Panc1 (cell line): ENCODE data around the gene ITIH5. TPM values are rescaled to one million over a fixed set of nuclear protein-coding genes. Genes with fewer than 3 reads are reported as not detected.

Experiments used
- ATAC-seq: fragments of 200-7000 bp; cut with Tn5 transposase; 2 replicates; pipeline ENCODE4 v1.9.1; 2020; ENCODE audit warnings: mild to moderate bottlenecking, moderate library complexity
- BruUV-seq: library from RNA; stranded (reverse); fragments of 400-500 nt; replicated peaks from 2 replicates; lab custom pipeline; 2021; lab: Mats Ljungman, UMichigan
- CTCF ChIA-PET: fragments of 300-600 bp; sonication (Branson Sonifier 250); formaldehyde crosslinking; loops from one replicate; lab custom pipeline; 2022; ENCODE audit warnings: antibody characterized with exemption; lab: Charles Lee
- POLR2A ChIA-PET: fragments of 300-600 bp; sonication (Branson Sonifier 250); formaldehyde crosslinking; loops from one replicate; lab custom pipeline; 2022; ENCODE audit warnings: antibody characterized with exemption; lab: Charles Lee
- DNase-seq: peaks from one replicate; pipeline ENCODE4 v3.0.0-alpha.2; 2010; ENCODE audit warnings: low read depth, low spot score
- H3K27ac ChIP-seq: 2 replicates; pipeline ENCODE4 v1.5.1; 2011; ENCODE audit warnings: mild to moderate bottlenecking, low read length, inconsistent platforms
- H3K27me3 ChIP-seq: fragments of 200-500 bp; sonication (Bioruptor generic); 2 replicates; pipeline ENCODE4 v1.6.0; 2014; ENCODE audit warnings: low read length, inconsistent platforms; ENCODE audit not compliant: control insufficient read depth, insufficient read depth
- H3K36me3 ChIP-seq: fragments of 200-500 bp; sonication (Bioruptor generic); 2 replicates; pipeline ENCODE4 v1.5.1; 2014; ENCODE audit warnings: inconsistent platforms, mild to moderate bottlenecking, low read length, moderate library complexity; ENCODE audit not compliant: control insufficient read depth, insufficient read depth
- H3K4me1 ChIP-seq: 2 replicates; pipeline ENCODE4 v1.5.1; 2011; ENCODE audit warnings: inconsistent platforms, mild to moderate bottlenecking, low read length, moderate library complexity; ENCODE audit not compliant: control insufficient read depth, insufficient read depth
- H3K4me3 ChIP-seq, 2 experiments: 2 replicates each; pipeline ENCODE4 v1.5.1; 2011 to 2012; ENCODE audit warnings: low read depth in 2 of 2, low read length in 2 of 2, mild to moderate bottlenecking in 2 of 2, inconsistent platforms in 1 of 2, moderate library complexity in 1 of 2
- H3K9me3 ChIP-seq: fragments of 200-500 bp; sonication (Bioruptor generic); 2 replicates; pipeline ENCODE4 v1.5.1; 2014; ENCODE audit warnings: low read depth, mild to moderate bottlenecking, inconsistent platforms, low read length, moderate library complexity; ENCODE audit not compliant: control insufficient read depth, insufficient read depth
- POLR2AphosphoS5 ChIP-seq: IDR thresholded peaks from 2 replicates; pipeline ENCODE4 v1.6.1; 2012; ENCODE audit warnings: mild to moderate bottlenecking, low read depth, low read length, moderate library complexity
- SIN3A ChIP-seq: IDR thresholded peaks from 2 replicates; pipeline ENCODE4 v1.6.1; 2012; ENCODE audit warnings: low read depth, mild to moderate bottlenecking, low read length, moderate library complexity, borderline replicate concordance; ENCODE audit not compliant: insufficient read depth
- TCF7L2 ChIP-seq: IDR thresholded peaks from 2 replicates; pipeline ENCODE4 v1.6.1; 2011; ENCODE audit warnings: mild to moderate bottlenecking, low read depth, low read length, inconsistent platforms
- in situ Hi-C: cut with HindIII; loops from 2 replicates; pipeline ENCODE4 v1.10.0; 2016; ENCODE audit warnings: low sequenced_read_pairs, low pct_unique_long_range_greater_than_20kb
- intact Hi-C: fragments of 100-400 bp; cut with micrococcal nuclease; formaldehyde crosslinking; loops from one replicate; pipeline ENCODE4 v1.10.0; 2022; ENCODE audit not compliant: unreplicated experiment
- total RNA-seq: library from RNA; stranded (reverse); gene quantifications from one replicate; pipeline ENCODE4 v1.2.1, GENCODE V29; 2021; ENCODE audit not compliant: unreplicated experiment
- TF ChIP-seq, protein P1 (sequence below), 2 experiments: IDR thresholded peaks; 2 replicates each; pipeline ENCODE4 v1.6.1; 2011 to 2012; ENCODE audit warnings: low read depth in 2 of 2, control low read depth in 1 of 2, low read length in 1 of 2, mild to moderate bottlenecking in 1 of 2, moderate library complexity in 1 of 2; ENCODE audit not compliant: insufficient read depth in 1 of 2
- TF ChIP-seq, protein P2 (sequence below): fragments of 450-650 bp; IDR thresholded peaks from 2 replicates; pipeline ENCODE4 v1.5.1; 2017; ENCODE audit warnings: mild to moderate bottlenecking

ITIH5 gene
- total RNA-seq, 1 experiment from 2014 or later = not detected

DNA sequence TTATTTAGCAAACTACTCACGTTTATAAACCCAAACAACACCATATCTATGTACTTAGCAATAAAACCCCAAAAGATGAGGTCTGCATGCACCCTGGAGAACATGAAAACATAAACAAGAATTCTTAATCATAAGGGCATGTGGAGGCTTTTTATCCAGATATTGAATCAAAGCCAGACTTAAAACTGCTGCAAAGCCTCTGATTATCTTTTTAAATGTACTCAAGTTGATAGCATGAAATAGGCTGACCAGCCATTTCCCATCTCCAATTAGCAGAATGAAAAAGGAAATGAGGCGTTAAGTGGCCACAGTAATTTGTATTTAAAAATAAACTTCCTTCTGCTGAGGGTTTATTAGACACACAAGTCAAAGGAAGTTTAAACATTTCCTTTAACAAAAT, 48.3 kb downstream of the ITIH5 start:
- no TSS peak for BruUV-seq
- POLR2A ChIA-PET = no interaction called here
- no peak overlapping the region for H3K4me3 ChIP-seq
- no peaks in the 10 kb centered on the region for H3K36me3 ChIP-seq
- H3K27ac ChIP-seq = no peak overlapping the region
- no peaks in the 10 kb centered on the region for H3K27me3 ChIP-seq
- intact Hi-C loops (no loop called here), in situ Hi-C loops (no loop called here)
- TF ChIP-seq TCF7L2 (no peak), POLR2AphosphoS5 (no peak), SIN3A (no peak)
- TF ChIP-seq, protein P1, sequence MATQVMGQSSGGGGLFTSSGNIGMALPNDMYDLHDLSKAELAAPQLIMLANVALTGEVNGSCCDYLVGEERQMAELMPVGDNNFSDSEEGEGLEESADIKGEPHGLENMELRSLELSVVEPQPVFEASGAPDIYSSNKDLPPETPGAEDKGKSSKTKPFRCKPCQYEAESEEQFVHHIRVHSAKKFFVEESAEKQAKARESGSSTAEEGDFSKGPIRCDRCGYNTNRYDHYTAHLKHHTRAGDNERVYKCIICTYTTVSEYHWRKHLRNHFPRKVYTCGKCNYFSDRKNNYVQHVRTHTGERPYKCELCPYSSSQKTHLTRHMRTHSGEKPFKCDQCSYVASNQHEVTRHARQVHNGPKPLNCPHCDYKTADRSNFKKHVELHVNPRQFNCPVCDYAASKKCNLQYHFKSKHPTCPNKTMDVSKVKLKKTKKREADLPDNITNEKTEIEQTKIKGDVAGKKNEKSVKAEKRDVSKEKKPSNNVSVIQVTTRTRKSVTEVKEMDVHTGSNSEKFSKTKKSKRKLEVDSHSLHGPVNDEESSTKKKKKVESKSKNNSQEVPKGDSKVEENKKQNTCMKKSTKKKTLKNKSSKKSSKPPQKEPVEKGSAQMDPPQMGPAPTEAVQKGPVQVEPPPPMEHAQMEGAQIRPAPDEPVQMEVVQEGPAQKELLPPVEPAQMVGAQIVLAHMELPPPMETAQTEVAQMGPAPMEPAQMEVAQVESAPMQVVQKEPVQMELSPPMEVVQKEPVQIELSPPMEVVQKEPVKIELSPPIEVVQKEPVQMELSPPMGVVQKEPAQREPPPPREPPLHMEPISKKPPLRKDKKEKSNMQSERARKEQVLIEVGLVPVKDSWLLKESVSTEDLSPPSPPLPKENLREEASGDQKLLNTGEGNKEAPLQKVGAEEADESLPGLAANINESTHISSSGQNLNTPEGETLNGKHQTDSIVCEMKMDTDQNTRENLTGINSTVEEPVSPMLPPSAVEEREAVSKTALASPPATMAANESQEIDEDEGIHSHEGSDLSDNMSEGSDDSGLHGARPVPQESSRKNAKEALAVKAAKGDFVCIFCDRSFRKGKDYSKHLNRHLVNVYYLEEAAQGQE (IDR thresholded peaks at IDR 0.05; ENCODE audit: insufficient read depth in 1 of 2, low read depth in 2 of 2, low read length in 1 of 2) = no peak
- TF ChIP-seq, protein P2, sequence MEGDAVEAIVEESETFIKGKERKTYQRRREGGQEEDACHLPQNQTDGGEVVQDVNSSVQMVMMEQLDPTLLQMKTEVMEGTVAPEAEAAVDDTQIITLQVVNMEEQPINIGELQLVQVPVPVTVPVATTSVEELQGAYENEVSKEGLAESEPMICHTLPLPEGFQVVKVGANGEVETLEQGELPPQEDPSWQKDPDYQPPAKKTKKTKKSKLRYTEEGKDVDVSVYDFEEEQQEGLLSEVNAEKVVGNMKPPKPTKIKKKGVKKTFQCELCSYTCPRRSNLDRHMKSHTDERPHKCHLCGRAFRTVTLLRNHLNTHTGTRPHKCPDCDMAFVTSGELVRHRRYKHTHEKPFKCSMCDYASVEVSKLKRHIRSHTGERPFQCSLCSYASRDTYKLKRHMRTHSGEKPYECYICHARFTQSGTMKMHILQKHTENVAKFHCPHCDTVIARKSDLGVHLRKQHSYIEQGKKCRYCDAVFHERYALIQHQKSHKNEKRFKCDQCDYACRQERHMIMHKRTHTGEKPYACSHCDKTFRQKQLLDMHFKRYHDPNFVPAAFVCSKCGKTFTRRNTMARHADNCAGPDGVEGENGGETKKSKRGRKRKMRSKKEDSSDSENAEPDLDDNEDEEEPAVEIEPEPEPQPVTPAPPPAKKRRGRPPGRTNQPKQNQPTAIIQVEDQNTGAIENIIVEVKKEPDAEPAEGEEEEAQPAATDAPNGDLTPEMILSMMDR = no peak
- no peaks in the 10 kb centered on the region for H3K9me3 ChIP-seq
- ATAC-seq = no peak
- CTCF ChIA-PET = no interaction called here
- no peak for DNase-seq
- H3K4me1 ChIP-seq = no peaks in the 10 kb centered on the region

GRCh38 chr10:7611909-7612308, 54.9 kb downstream of the ITIH5 start:
- H3K36me3 ChIP-seq = no peaks in the 10 kb centered on the region
- DNase-seq (no peak), ATAC-seq (no peak)
- no peaks in the 10 kb centered on the region for H3K9me3 ChIP-seq
- H3K4me3 ChIP-seq = no peak overlapping the region
- no peaks in the 10 kb centered on the region for H3K4me1 ChIP-seq
- in situ Hi-C loops = no loop called here
- TF ChIP-seq, protein P1 (IDR thresholded peaks at IDR 0.05; ENCODE audit: insufficient read depth in 1 of 2, low read depth in 2 of 2, low read length in 1 of 2) = no peak
- TF ChIP-seq TCF7L2 (no peak), SIN3A (no peak), POLR2AphosphoS5 (no peak)
- TF ChIP-seq, protein P2 = no peak
- no peak overlapping the region for H3K27ac ChIP-seq
- POLR2A ChIA-PET = no interaction called here
- CTCF ChIA-PET = no interaction called here
- no TSS peak for BruUV-seq
- intact Hi-C loops = no loop called here
- no peaks in the 10 kb centered on the region for H3K27me3 ChIP-seq
